AG04450 (cell line): ENCODE results near the gene ECPAS. TPM values are rescaled to one million over a fixed set of nuclear protein-coding genes. Genes with fewer than 3 reads are reported as not detected.

Experiments used
- CTCF ChIA-PET: fragments of 300-600, 350-600 bp; formaldehyde crosslinking; extraction: SDS; loops from one replicate; lab custom pipeline; 2022; ENCODE audit warnings: antibody characterized with exemption, inconsistent platforms; lab: Charles Lee
- POLR2A ChIA-PET: fragments of 350-600 bp; formaldehyde crosslinking; extraction: SDS; loops from one replicate; lab custom pipeline; 2021; ENCODE audit warnings: antibody characterized with exemption, inconsistent platforms; lab: Yijun Ruan, JAX
- DNase-seq: peaks from one replicate; pipeline ENCODE4 v3.0.0-alpha.2; 2011; ENCODE audit warnings: low read depth, low spot score
- H3K27ac ChIP-seq: one replicate; pipeline ENCODE4 v1.5.1; 2012; ENCODE audit warnings: low read depth, low read length, control low read depth
- H3K27me3 ChIP-seq: one replicate; pipeline ENCODE4 v1.6.0; 2012; ENCODE audit warnings: low read length; ENCODE audit not compliant: control insufficient read depth, insufficient read depth
- H3K4me3 ChIP-seq: 2 replicates; pipeline ENCODE4 v1.5.1; 2011; ENCODE audit warnings: mild to moderate bottlenecking, low read depth, low read length, control low read depth
- H3K9me3 ChIP-seq: 2 replicates; pipeline ENCODE4 v1.5.1; 2012; ENCODE audit warnings: low read length; ENCODE audit not compliant: control insufficient read depth, insufficient read depth
- CTCF ChIP-seq: IDR thresholded peaks from 2 replicates; pipeline ENCODE4 v1.5.1; 2011; ENCODE audit warnings: low read depth, low read length, control low read depth, inconsistent platforms
- polyA plus RNA-seq: library from polyadenylated mRNA; depleted of rRNA; stranded (reverse); fragments of >200 nt; gene quantifications from 2 replicates; pipeline ENCODE4 v1.2.3, GENCODE V29; 2011

Gene ECPAS
- polyA plus RNA-seq, 1 experiment, result 64.0 TPM

GRCh38 chr9:111399772-111400563 is 84.2 kb downstream of the ECPAS start:
- CTCF ChIA-PET, result interaction anchor here (1.3 kb wide), 1 partner anchor 12 kb away, joined by 3 read pairs; no protein-coding TSS in a partner anchor
- POLR2A ChIA-PET, result no interaction called here

GRCh38 chr9:111399211-111399739 is 84.9 kb downstream of the ECPAS start:
- peaks cover 15% of the 10 kb centered on the region for H3K9me3 ChIP-seq
- H3K27ac ChIP-seq, result no peak overlapping the region
- TF ChIP-seq CTCF, result no peak
- DNase-seq, result no peak
- H3K27me3 ChIP-seq, result no peaks in the 10 kb centered on the region
- ChIA-PET POLR2A (no interaction called here), CTCF (no interaction called here)
- H3K4me3 ChIP-seq, result no peak overlapping the region

More at GRCh38 chr9:111399772-111400563, 84.2 kb downstream of the ECPAS start:
- H3K27ac ChIP-seq, result peak overlapping the region; percentile 21
- peak; percentile 44 for TF ChIP-seq CTCF
- no peak overlapping the region for H3K4me3 ChIP-seq
- H3K27me3 ChIP-seq, result no peaks in the 10 kb centered on the region
- H3K9me3 ChIP-seq, result peaks cover 15% of the 10 kb centered on the region
- DNase-seq, result no peak

DNA sequence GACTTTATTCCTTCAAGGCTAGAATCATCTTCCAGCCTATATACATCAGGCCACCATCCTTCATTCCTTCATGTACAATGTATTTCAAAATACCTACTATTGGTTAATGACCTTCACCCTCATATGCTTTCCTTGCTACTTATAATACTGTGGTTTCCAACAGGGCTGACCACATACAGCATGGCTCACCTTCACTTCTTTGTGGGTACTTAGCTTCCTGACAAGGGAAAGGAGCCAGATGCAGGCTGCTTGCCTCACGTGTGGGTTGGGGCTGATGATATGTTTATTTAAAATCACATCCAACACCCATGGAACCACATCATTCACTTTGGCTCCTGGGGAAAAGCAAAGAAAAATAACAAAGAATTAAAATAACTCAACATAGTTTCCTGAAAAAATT is 90.2 kb downstream of the ECPAS start:
- Histone ChIP-seq H3K27ac (no peak overlapping the region), H3K9me3 (no peaks in the 10 kb centered on the region), H3K4me3 (no peak overlapping the region), H3K27me3 (no peaks in the 10 kb centered on the region)
- ChIA-PET POLR2A (no interaction called here), CTCF (no interaction called here)
- no peak for DNase-seq
- TF ChIP-seq CTCF, result no peak

DNA sequence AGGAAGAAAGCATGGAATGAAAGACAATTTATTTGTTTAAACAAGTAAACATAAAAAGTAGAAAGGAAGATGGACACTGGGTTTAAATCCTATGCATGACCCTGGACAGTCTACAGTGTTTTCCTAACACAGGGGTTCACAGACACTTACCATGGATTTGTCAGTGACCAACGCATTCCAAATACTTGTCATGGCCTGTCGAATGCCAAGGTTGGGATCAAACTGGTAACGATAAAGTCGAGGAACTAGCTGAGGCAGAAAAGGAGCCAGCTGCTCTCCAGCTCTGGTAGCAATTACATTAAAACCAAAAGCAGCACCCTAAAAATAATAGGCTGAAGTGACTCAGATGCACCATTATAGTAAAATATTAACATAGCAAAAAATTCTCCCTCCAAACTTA is 94.8 kb downstream of the ECPAS start:
- no peak overlapping the region for H3K4me3 ChIP-seq
- no peak overlapping the region for H3K27ac ChIP-seq
- DNase-seq, result no peak
- H3K27me3 ChIP-seq, result no peaks in the 10 kb centered on the region
- H3K9me3 ChIP-seq, result no peaks in the 10 kb centered on the region
- no peak for TF ChIP-seq CTCF
- CTCF ChIA-PET, result no interaction called here
- POLR2A ChIA-PET, result no interaction called here

DNA sequence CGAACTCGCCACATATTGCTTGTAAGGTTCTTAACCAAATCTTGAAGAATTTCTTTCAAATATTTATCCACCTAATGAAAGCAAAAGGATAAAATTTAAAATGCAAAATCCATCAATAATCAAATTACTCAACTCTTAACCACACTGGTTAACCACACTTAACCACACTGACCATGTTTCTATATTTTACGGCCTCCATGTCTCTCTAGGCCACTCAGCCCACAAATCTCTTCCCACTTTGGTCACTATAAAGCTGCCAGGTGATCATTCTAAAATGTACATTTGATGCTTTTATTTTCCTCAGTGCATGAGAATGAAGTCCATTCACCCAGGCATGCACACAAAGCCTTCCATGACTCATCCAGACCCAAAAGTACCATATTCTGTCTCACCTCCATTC is 97.8 kb downstream of the ECPAS start:
- TF ChIP-seq CTCF, result no peak
- no peaks in the 10 kb centered on the region for H3K27me3 ChIP-seq
- ChIA-PET CTCF (interaction anchor here (0.6 kb wide), 1 partner anchor 40 kb away, joined by 5 read pairs; no protein-coding TSS in a partner anchor), POLR2A (no interaction called here)
- no peaks in the 10 kb centered on the region for H3K9me3 ChIP-seq
- no peak overlapping the region for H3K4me3 ChIP-seq
- no peak for DNase-seq
- H3K27ac ChIP-seq, result no peak overlapping the region
